ENCODE measurements around the gene INO80B. TPM values are rescaled to one million over a fixed set of nuclear protein-coding genes. Genes with fewer than 3 reads are reported as not detected.

The INO80B gene
- total and polyA plus RNA-seq, 9 of the 15 experiments (the other 6 are each of a cell fraction or from before 2014, with no cell fraction given) = 0.41 to 22.6 (median 9.0) TPM

- TF ChIP-seq EP300 (IDR thresholded peaks at IDR 0.05; ENCODE audit: low read length) = peak; percentile 17; the same call in 1 of the 2 replicates
- TF ChIP-seq PHF8 (IDR thresholded peaks at IDR 0.05; ENCODE audit: borderline replicate concordance, low read length) = peak; percentile 88; the same call in 1 of the 2 replicates
- peak; percentile 42 to 57 (median 54); a peak in 5 of 6 replicates for TF ChIP-seq CTCF (IDR thresholded peaks at IDR 0.05 in 2 of 3, conservative IDR thresholded peaks at IDR 0.05 in 1 of 3; ENCODE audit: insufficient read depth in 2 of 3, low read depth in 1 of 3, low read length in 3 of 3)
- TF ChIP-seq MEIS2 (IDR thresholded peaks at IDR 0.05; ENCODE audit: partially characterized antibody) = peak; percentile 97
- no peak for TF ChIP-seq SOX6 (IDR thresholded peaks at IDR 0.05)
- TF ChIP-seq CHD1 (IDR thresholded peaks at IDR 0.05; ENCODE audit: low read length) = no peak
- TF ChIP-seq OTX1 (CRISPR knock-in tag; IDR thresholded peaks at IDR 0.05) = peak; percentile 65; the same call in 1 of the 2 replicates
- no peak for TF ChIP-seq DLX4 (CRISPR knock-in tag; IDR thresholded peaks at IDR 0.05)
- TF ChIP-seq DNMT1 (IDR thresholded peaks at IDR 0.05) = no peak
- TF ChIP-seq KLF1 (tag; IDR thresholded peaks at IDR 0.05) = peak; percentile 83
- peak in 1 of 2 experiments; percentile 14; a peak in 1 of 4 replicates for TF ChIP-seq MLLT1 (IDR thresholded peaks at IDR 0.05)
- no peak; the same call in 1 of the 2 replicates for TF ChIP-seq ZNF12 (CRISPR knock-in tag; IDR thresholded peaks at IDR 0.05)
- peak; percentile 19; the same call in 1 of the 2 replicates for TF ChIP-seq RB1 (IDR thresholded peaks at IDR 0.05; ENCODE audit: low read depth)
- no peak for TF ChIP-seq CHAMP1 (IDR thresholded peaks at IDR 0.05)
- TF ChIP-seq CBX2 (IDR thresholded peaks at IDR 0.05; ENCODE audit: insufficient read depth, low read length, poor library complexity, severe bottlenecking) = no peak
- TF ChIP-seq KLF13 (tag; IDR thresholded peaks at IDR 0.05; ENCODE audit: borderline replicate concordance, low read depth) = no peak
- no peak for TF ChIP-seq PHB2 (IDR thresholded peaks at IDR 0.05; ENCODE audit: low read depth)
- TF ChIP-seq C11orf30 (IDR thresholded peaks at IDR 0.05; ENCODE audit: low read depth) = peak; percentile 66
- peak; percentile 55 for TF ChIP-seq POU5F1 (IDR thresholded peaks at IDR 0.05; ENCODE audit: borderline replicate concordance, low read depth, low read length, partially characterized antibody)
These were observed 52.4 kb downstream of the INO80B start, which contains the start of gene PCGF1 (continued) for GRCh38 chr2:74507145-74507925.

Data from K562 (cell line).